Adrenal gland (tissue), 5 donors: ENCODE data around the gene PMPCA.

Experiments
- CTCF ChIP-seq, 6 experiments: fragments of 450-650 bp in 4 of 6; fragments of 200-600 bp in 2 of 6; sonication (generic) in 1 of 6; IDR thresholded peaks; 1 replicate in 5 of 6; 2 replicates in 1 of 6; pipeline versions ENCODE4 v1.5.1 to v1.8.0; 2016 to 2021; ENCODE audit warnings: antibody characterized with exemption in 6 of 6, mild to moderate bottlenecking in 2 of 6, moderate library complexity in 1 of 6
- POLR2A ChIP-seq, 2 donors: fragments of 450-650 bp; IDR thresholded peaks; one replicate each; pipeline ENCODE4 v1.6.1; 2017; ENCODE audit warnings: antibody characterized with exemption in 2 of 2, mild to moderate bottlenecking in 2 of 2, moderate library complexity in 1 of 2
- donor health status: DM: no; HTN: no; CAD: no.

DNA sequence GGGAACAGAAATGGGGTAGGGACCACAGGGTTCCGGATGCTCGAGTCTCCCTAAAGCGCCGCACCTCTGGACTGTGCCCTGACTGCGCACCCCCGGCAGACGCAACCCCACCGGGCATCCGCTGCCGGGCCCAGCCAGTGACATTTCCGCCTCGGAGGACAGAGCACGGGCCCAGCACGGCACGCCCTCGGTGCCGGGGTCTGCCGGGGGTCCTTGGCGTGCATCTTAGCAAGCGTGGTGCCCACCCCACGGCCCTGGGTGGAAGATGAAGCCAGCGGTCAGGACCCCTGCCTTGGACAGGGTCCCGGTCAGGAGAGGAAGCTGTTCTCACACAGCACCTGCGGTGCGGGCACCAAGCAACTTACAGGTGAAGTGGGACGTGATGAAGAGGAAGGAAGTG is 22.1 kb downstream of the PMPCA start:
- TF ChIP-seq CTCF (IDR thresholded peaks at IDR 0.05): no peak
- TF ChIP-seq POLR2A (IDR thresholded peaks at IDR 0.05): no peak
